ENCODE data around the gene CNPY1. TPM values are rescaled to one million over a fixed set of nuclear protein-coding genes. Genes with fewer than 3 reads are reported as not detected.

The CNPY1 gene
- total and polyA plus RNA-seq, 2 of the 8 experiments (the other 6 are each of a cell fraction or from before 2014, with no cell fraction given): not detected

DNA sequence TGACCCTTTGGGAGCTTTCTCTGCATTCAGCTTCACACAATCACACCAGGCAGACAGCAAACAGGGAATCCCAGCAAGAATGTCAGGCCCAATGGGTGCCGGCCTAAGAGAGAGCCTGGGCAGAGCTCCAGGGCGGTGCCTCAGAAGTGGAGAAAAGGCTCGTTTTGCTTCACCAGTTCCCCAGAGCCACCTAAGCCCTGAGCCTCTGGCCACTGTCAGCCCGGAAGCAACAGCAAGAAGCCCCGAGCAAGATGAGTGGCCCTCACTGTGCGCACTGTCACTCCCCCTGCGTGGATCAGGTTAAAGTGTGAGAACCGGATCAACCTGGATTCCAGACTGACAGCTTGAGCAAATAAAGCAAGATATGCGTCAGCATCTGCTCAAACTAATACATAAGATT is 14.7 kb downstream of the CNPY1 start:
- Histone ChIP-seq H4K91ac (replicated peaks; ENCODE audit: insufficient read length, low read length) (no peak overlapping the region), H3K79me2 (ENCODE audit: control insufficient read depth in 1 of 2, insufficient read depth in 2 of 2, low read length in 2 of 2) (no peaks in the 10 kb centered on the region), H3K4me1 (replicated peaks in 1 of 4; ENCODE audit: control insufficient read depth in 3 of 4, insufficient read depth in 4 of 4, low read length in 3 of 4) (peaks cover 0 to 8% (median 7%) of the 10 kb centered on the region in 4 experiments; a peak in 5 of 7 replicates), H3K4me3 (ENCODE audit: extremely low read depth in 1 of 4, insufficient read depth in 2 of 4, low read depth in 3 of 4, low read length in 4 of 4) (no peak overlapping the region), H3K23ac (ENCODE audit: insufficient read length) (no peak overlapping the region), H3K27me3 (replicated peaks in 1 of 4; ENCODE audit: control insufficient read depth in 3 of 4, extremely low read depth in 1 of 4, insufficient read depth in 3 of 4, low read length in 3 of 4) (peaks cover 29 to 68% (median 58%) of the 10 kb centered on the region in 4 experiments), H3K56ac (replicated peaks; ENCODE audit: insufficient read length, low read depth, low read length) (no peak overlapping the region), H3K9me3 (ENCODE audit: insufficient read depth in 2 of 2, low read depth in 1 of 2, low read length in 1 of 2) (no peaks in the 10 kb centered on the region; a peak in 1 of 4 replicates), H3K14ac (ENCODE audit: insufficient read length) (no peak overlapping the region), H4K8ac (ENCODE audit: extremely low read depth, insufficient read depth, low read length) (no peak overlapping the region), H2BK20ac (ENCODE audit: low read length) (no peak overlapping the region), H2BK12ac (ENCODE audit: low read depth, low read length) (no peak overlapping the region), H2BK120ac (replicated peaks; ENCODE audit: low read depth, low read length) (no peak overlapping the region), H2AFZ (ENCODE audit: low read length) (no peak overlapping the region), H3K36me3 (ENCODE audit: control insufficient read depth in 2 of 4, insufficient read depth in 4 of 4, low read length in 3 of 4) (no peaks in the 10 kb centered on the region), H3K18ac (ENCODE audit: extremely low read depth, low read length) (no peak overlapping the region), H3K4me2 (ENCODE audit: insufficient read depth in 1 of 2, low read depth in 2 of 2, low read length in 2 of 2) (no peak overlapping the region), H4K5ac (ENCODE audit: insufficient read length, low read depth, low read length) (no peak overlapping the region), H3K79me1 (ENCODE audit: low read depth, low read length) (0 out of 2 replicates have a peak, but pooled peaks cover 2% of the 10 kb centered on the region), H3K23me2 (ENCODE audit: low read depth, low read length) (peaks cover 3% of the 10 kb centered on the region; the same call in 1 of the 2 replicates), H3K9ac (replicated peaks in 1 of 4; ENCODE audit: extremely low read depth in 1 of 4, low read depth in 3 of 4, low read length in 3 of 4) (no peak overlapping the region), H2BK5ac (ENCODE audit: low read depth, low read length) (no peak overlapping the region), H4K20me1 (replicated peaks in 1 of 2; ENCODE audit: control insufficient read depth in 1 of 2, insufficient read depth in 2 of 2, low read length in 2 of 2) (peaks cover 2 to 10% of the 10 kb centered on the region in 2 experiments), H2AK5ac (ENCODE audit: low read depth, low read length) (no peak overlapping the region), H2BK15ac (ENCODE audit: low read length) (no peak overlapping the region), H3K27ac (ENCODE audit: low read depth, low read length) (no peak overlapping the region), H3K4ac (replicated peaks; ENCODE audit: insufficient read length, low read depth, low read length) (no peak overlapping the region)
- 67% methylated on average over 9 of the region's 9 CpGs; no CpG with 5 or more reads in 1 of the 2 experiments for WGBS, 2 experiments (ENCODE audit: extremely low coverage in 1 of 2, insufficient coverage in 1 of 2, insufficient read length in 1 of 2, insufficient replicate concordance in 2 of 2, low coverage in 1 of 2, low lambda C conversion rate in 2 of 2, missing lambda C conversion rate in 1 of 2)
- POLR2A ChIA-PET (ENCODE audit: partially characterized antibody): interaction anchor here (0.8 to 1.2 kb wide), 2 partner anchors 9 to 43 kb away, joined by 3 to 4 read pairs; no protein-coding TSS in a partner anchor
- FAIRE-seq (no peak), DNase-seq (ENCODE audit: low read depth in 1 of 2, low spot score in 2 of 2) (no peak)
- CTCF ChIA-PET (ENCODE audit: partially characterized antibody): interaction anchor here (0.8 to 5.6 kb wide), 9 partner anchors 14 to 168 kb away, joined by 3 to 33 read pairs (median 3); partner anchors contain the start of gene CNPY1
- TF ChIP-seq CEBPB (IDR thresholded peaks at IDR 0.05; ENCODE audit: low read depth, low read length) (no peak), CBX8 (IDR thresholded peaks at IDR 0.05; ENCODE audit: borderline replicate concordance, low read depth, low read length) (no peak), HDAC2 (IDR thresholded peaks at IDR 0.05; ENCODE audit: borderline replicate concordance in 1 of 2, low read depth in 2 of 2, low read length in 2 of 2) (no peak), HDAC6 (IDR thresholded peaks at IDR 0.05; ENCODE audit: low read depth, low read length) (no peak)

Measured in H1 (cell line).